GM23338 (cell line): Measurements from ENCODE around the gene NRIP1. TPM values are rescaled to one million over a fixed set of nuclear protein-coding genes. Genes with fewer than 3 reads are reported as not detected.

ENCODE experiments used
- ATAC-seq: fragments of 200-7000 bp; cut with Tn5 transposase; 3 replicates; pipeline ENCODE4 v1.9.1; 2020
- DNase-seq: peaks from one replicate; pipeline ENCODE4 v3.0.0-alpha.2; 2015; ENCODE audit warnings: low spot score
- H2AFZ ChIP-seq: fragments of 200-600 bp; sonication (generic); 2 replicates; pipeline ENCODE4 v1.8.0; 2016; ENCODE audit warnings: antibody characterized with exemption, mild to moderate bottlenecking, moderate library complexity
- H3F3A ChIP-seq: fragments of 200-600 bp; sonication (generic); replicated peaks from 2 replicates; pipeline ENCODE4 v1.8.0; 2017; ENCODE audit warnings: antibody characterized with exemption, mixed run types, low read depth
- H3K27ac ChIP-seq: fragments of 200-600 bp; sonication (generic); 2 replicates; pipeline ENCODE4 v1.6.1; 2016; ENCODE audit warnings: low read depth
- H3K27me3 ChIP-seq: fragments of 200-600 bp; sonication (generic); 2 replicates; pipeline ENCODE4 v1.8.0; 2016; ENCODE audit warnings: mild to moderate bottlenecking, mixed run types, moderate library complexity; ENCODE audit not compliant: insufficient read depth
- H3K36me3 ChIP-seq: fragments of 200-600 bp; sonication (generic); 2 replicates; pipeline ENCODE4 v1.8.0; 2016; ENCODE audit warnings: mild to moderate bottlenecking; ENCODE audit not compliant: insufficient read depth
- H3K4me1 ChIP-seq: fragments of 200-600 bp; sonication (generic); 2 replicates; pipeline ENCODE4 v1.8.0; 2016; ENCODE audit warnings: mild to moderate bottlenecking, moderate library complexity; ENCODE audit not compliant: insufficient read depth
- H3K4me2 ChIP-seq: fragments of 200-600 bp; sonication (generic); 2 replicates; pipeline ENCODE4 v1.7.1; 2017; ENCODE audit warnings: mixed run types
- H3K4me3 ChIP-seq: fragments of 200-600 bp; sonication (generic); 2 replicates; pipeline ENCODE4 v1.6.1; 2016; ENCODE audit warnings: mixed run types
- H3K79me2 ChIP-seq: fragments of 200-600 bp; sonication (generic); replicated peaks from 2 replicates; pipeline ENCODE4 v1.8.0; 2017; ENCODE audit warnings: mild to moderate bottlenecking; ENCODE audit not compliant: insufficient read depth
- H3K9me2 ChIP-seq: fragments of 200-600 bp; sonication (generic); 2 replicates; pipeline ENCODE4 v1.8.0; 2017; ENCODE audit not compliant: insufficient read depth
- H4K20me1 ChIP-seq: fragments of 200-600 bp; sonication (generic); replicated peaks from 2 replicates; pipeline ENCODE4 v1.8.0; 2017; ENCODE audit warnings: mild to moderate bottlenecking; ENCODE audit not compliant: insufficient read depth
- H3K27ac Mint-ChIP-seq: 2 replicates; pipeline ENCODE4 v1.8.0; 2020; ENCODE audit warnings: inconsistent platforms, mild to moderate bottlenecking, moderate library complexity, mixed read lengths
- H3K27me3 Mint-ChIP-seq: 3 replicates; pipeline ENCODE4 v1.8.0; 2022; ENCODE audit warnings: low read depth, mild to moderate bottlenecking, moderate library complexity, mixed read lengths, inconsistent platforms; ENCODE audit not compliant: insufficient read depth, poor library complexity
- H3K36me3 Mint-ChIP-seq: 3 replicates; pipeline ENCODE4 v1.8.0; 2021; ENCODE audit warnings: low read depth, mild to moderate bottlenecking, inconsistent platforms, moderate library complexity, mixed read lengths
- H3K4me1 Mint-ChIP-seq: 3 replicates; pipeline ENCODE4 v1.8.0; 2020; ENCODE audit warnings: mild to moderate bottlenecking, inconsistent platforms, mixed read lengths
- H3K4me3 Mint-ChIP-seq: 3 replicates; pipeline ENCODE4 v1.8.0; 2021; ENCODE audit warnings: moderate library complexity, mild to moderate bottlenecking, inconsistent platforms, mixed read lengths
- H3K9me3 Mint-ChIP-seq: 3 replicates; pipeline ENCODE4 v1.8.0; 2020; ENCODE audit warnings: moderate library complexity, mild to moderate bottlenecking, inconsistent platforms, mixed read lengths
- CREB1 ChIP-seq: fragments of 250-450 bp; sonication (Bioruptor Pico); IDR thresholded peaks from 2 replicates; pipeline ENCODE4 v1.5.0; 2020; ENCODE audit warnings: low read depth, mild to moderate bottlenecking, moderate library complexity
- EZH2 ChIP-seq: fragments of 200-600 bp; sonication (generic); IDR thresholded peaks from one replicate; pipeline ENCODE4 v1.8.0; 2017; ENCODE audit warnings: antibody characterized with exemption, mild to moderate bottlenecking, low read depth; ENCODE audit not compliant: unreplicated experiment
- EZH2phosphoT487 ChIP-seq: fragments of 200-600 bp; sonication (generic); IDR thresholded peaks from one replicate; pipeline ENCODE4 v1.8.1; 2018; ENCODE audit warnings: antibody characterized with exemption; ENCODE audit not compliant: unreplicated experiment
- JUNB ChIP-seq: IDR thresholded peaks from one replicate; pipeline ENCODE4 v1.6.1; 2016; ENCODE audit warnings: antibody characterized with exemption; ENCODE audit not compliant: unreplicated experiment
- POLR2AphosphoS5 ChIP-seq: IDR thresholded peaks from 2 replicates; pipeline ENCODE4 v1.6.1; 2016; ENCODE audit warnings: antibody characterized with exemption, low read depth
- STAT1 ChIP-seq: IDR thresholded peaks from one replicate; pipeline ENCODE4 v1.6.1; 2016; ENCODE audit warnings: antibody characterized with exemption; ENCODE audit not compliant: unreplicated experiment
- ZNF114 ChIP-seq: fragments of 250-450 bp; sonication (Bioruptor Pico); IDR thresholded peaks from 2 replicates; pipeline ENCODE4 v1.5.0; 2020; ENCODE audit warnings: mild to moderate bottlenecking, moderate library complexity
- ZNF331 ChIP-seq: fragments of 250-450 bp; sonication (Bioruptor Pico); IDR thresholded peaks from 2 replicates; pipeline ENCODE4 v1.5.0; 2020; ENCODE audit warnings: low read depth, mild to moderate bottlenecking, moderate library complexity
- polyA plus RNA-seq: library from polyadenylated mRNA; unstranded; fragments of >200 nt; fragmentation: Nextera tagmentation; extraction: Ambion mirVana; gene quantifications from 2 replicates; pipeline ENCODE4 v1.2.1, GENCODE V29; 2016
- total RNA-seq: library from RNA; depleted of rRNA; stranded (reverse); fragments of >200 nt; shearing (Covaris generic); gene quantifications from 2 replicates; pipeline ENCODE4 v1.2.3, GENCODE V29; 2014
- TF ChIP-seq, protein P1 (sequence below): IDR thresholded peaks from one replicate; pipeline ENCODE4 v1.6.1; 2018; ENCODE audit warnings: antibody characterized with exemption; ENCODE audit not compliant: unreplicated experiment
- TF ChIP-seq, protein P2 (sequence below): fragments of 250-450 bp; sonication (Bioruptor Pico); IDR thresholded peaks from 2 replicates; pipeline ENCODE4 v1.5.0; 2020; ENCODE audit warnings: mild to moderate bottlenecking, moderate library complexity
- TF ChIP-seq, protein P3 (sequence below): IDR thresholded peaks from 2 replicates; pipeline ENCODE4 v1.6.1; 2016; ENCODE audit warnings: antibody characterized with exemption
- TF ChIP-seq, protein P4 (sequence below), 2 experiments: fragments of 200-600 bp in 1 of 2; sonication (generic) in 1 of 2; conservative IDR thresholded peaks; 2 replicates each; pipeline versions ENCODE4 v1.5.1 to v1.6.1; 2016 to 2017; ENCODE audit warnings: antibody characterized with exemption in 2 of 2, low read depth in 2 of 2, mild to moderate bottlenecking in 2 of 2, moderate library complexity in 1 of 2

The NRIP1 gene
- total and polyA plus RNA-seq, 2 experiments from 2014 or later: 3.0 to 9.0 TPM

DNA sequence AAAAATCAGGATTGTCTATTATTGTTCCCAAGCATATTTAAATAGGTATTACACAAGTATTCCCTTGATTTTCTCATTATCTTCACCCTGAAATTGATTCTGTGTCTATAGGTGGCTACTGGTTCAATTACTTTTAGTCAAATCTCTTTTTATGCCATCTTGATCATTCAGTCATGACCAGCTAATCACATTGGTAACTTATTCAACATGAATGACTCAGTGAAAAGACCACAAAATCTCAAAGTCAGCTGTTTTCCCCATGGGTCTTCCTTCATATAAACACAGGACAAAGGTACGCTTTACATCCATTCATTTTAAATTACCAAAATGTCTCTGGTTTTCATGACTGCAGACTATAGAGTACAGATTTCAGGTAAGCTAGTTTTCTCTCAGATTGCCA is 23.7 kb upstream of the NRIP1 start:
- no peaks in the 10 kb centered on the region for H4K20me1 ChIP-seq
- H2AFZ ChIP-seq: no peak overlapping the region
- ATAC-seq (no peak), DNase-seq (no peak)
- Mint-ChIP-seq H3K9me3 (no peaks in the 10 kb centered on the region), H3K4me3 (no peak overlapping the region), H3K4me1 (no peaks in the 10 kb centered on the region), H3K27me3 (no peaks in the 10 kb centered on the region), H3K36me3 (no peaks in the 10 kb centered on the region), H3K27ac (no peak overlapping the region)
- H3K36me3 ChIP-seq: no peaks in the 10 kb centered on the region
- no peaks in the 10 kb centered on the region for H3K9me2 ChIP-seq
- no peaks in the 10 kb centered on the region for H3K27me3 ChIP-seq
- no peaks in the 10 kb centered on the region for H3K4me1 ChIP-seq
- H3K4me2 ChIP-seq: no peak overlapping the region
- H3K27ac ChIP-seq: no peak overlapping the region
- H3F3A ChIP-seq: no peaks in the 10 kb centered on the region
- no peak overlapping the region for H3K4me3 ChIP-seq
- H3K79me2 ChIP-seq: no peaks in the 10 kb centered on the region
- TF ChIP-seq EZH2phosphoT487: no peak
- no peak for TF ChIP-seq ZNF114 (CRISPR knock-in tag)
- TF ChIP-seq, protein P1, sequence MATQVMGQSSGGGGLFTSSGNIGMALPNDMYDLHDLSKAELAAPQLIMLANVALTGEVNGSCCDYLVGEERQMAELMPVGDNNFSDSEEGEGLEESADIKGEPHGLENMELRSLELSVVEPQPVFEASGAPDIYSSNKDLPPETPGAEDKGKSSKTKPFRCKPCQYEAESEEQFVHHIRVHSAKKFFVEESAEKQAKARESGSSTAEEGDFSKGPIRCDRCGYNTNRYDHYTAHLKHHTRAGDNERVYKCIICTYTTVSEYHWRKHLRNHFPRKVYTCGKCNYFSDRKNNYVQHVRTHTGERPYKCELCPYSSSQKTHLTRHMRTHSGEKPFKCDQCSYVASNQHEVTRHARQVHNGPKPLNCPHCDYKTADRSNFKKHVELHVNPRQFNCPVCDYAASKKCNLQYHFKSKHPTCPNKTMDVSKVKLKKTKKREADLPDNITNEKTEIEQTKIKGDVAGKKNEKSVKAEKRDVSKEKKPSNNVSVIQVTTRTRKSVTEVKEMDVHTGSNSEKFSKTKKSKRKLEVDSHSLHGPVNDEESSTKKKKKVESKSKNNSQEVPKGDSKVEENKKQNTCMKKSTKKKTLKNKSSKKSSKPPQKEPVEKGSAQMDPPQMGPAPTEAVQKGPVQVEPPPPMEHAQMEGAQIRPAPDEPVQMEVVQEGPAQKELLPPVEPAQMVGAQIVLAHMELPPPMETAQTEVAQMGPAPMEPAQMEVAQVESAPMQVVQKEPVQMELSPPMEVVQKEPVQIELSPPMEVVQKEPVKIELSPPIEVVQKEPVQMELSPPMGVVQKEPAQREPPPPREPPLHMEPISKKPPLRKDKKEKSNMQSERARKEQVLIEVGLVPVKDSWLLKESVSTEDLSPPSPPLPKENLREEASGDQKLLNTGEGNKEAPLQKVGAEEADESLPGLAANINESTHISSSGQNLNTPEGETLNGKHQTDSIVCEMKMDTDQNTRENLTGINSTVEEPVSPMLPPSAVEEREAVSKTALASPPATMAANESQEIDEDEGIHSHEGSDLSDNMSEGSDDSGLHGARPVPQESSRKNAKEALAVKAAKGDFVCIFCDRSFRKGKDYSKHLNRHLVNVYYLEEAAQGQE: no peak
- no peak for TF ChIP-seq CREB1 (CRISPR knock-in tag)
- TF ChIP-seq ZNF331 (CRISPR knock-in tag): no peak
- TF ChIP-seq STAT1: no peak
- no peak for TF ChIP-seq JUNB
- TF ChIP-seq, protein P2, sequence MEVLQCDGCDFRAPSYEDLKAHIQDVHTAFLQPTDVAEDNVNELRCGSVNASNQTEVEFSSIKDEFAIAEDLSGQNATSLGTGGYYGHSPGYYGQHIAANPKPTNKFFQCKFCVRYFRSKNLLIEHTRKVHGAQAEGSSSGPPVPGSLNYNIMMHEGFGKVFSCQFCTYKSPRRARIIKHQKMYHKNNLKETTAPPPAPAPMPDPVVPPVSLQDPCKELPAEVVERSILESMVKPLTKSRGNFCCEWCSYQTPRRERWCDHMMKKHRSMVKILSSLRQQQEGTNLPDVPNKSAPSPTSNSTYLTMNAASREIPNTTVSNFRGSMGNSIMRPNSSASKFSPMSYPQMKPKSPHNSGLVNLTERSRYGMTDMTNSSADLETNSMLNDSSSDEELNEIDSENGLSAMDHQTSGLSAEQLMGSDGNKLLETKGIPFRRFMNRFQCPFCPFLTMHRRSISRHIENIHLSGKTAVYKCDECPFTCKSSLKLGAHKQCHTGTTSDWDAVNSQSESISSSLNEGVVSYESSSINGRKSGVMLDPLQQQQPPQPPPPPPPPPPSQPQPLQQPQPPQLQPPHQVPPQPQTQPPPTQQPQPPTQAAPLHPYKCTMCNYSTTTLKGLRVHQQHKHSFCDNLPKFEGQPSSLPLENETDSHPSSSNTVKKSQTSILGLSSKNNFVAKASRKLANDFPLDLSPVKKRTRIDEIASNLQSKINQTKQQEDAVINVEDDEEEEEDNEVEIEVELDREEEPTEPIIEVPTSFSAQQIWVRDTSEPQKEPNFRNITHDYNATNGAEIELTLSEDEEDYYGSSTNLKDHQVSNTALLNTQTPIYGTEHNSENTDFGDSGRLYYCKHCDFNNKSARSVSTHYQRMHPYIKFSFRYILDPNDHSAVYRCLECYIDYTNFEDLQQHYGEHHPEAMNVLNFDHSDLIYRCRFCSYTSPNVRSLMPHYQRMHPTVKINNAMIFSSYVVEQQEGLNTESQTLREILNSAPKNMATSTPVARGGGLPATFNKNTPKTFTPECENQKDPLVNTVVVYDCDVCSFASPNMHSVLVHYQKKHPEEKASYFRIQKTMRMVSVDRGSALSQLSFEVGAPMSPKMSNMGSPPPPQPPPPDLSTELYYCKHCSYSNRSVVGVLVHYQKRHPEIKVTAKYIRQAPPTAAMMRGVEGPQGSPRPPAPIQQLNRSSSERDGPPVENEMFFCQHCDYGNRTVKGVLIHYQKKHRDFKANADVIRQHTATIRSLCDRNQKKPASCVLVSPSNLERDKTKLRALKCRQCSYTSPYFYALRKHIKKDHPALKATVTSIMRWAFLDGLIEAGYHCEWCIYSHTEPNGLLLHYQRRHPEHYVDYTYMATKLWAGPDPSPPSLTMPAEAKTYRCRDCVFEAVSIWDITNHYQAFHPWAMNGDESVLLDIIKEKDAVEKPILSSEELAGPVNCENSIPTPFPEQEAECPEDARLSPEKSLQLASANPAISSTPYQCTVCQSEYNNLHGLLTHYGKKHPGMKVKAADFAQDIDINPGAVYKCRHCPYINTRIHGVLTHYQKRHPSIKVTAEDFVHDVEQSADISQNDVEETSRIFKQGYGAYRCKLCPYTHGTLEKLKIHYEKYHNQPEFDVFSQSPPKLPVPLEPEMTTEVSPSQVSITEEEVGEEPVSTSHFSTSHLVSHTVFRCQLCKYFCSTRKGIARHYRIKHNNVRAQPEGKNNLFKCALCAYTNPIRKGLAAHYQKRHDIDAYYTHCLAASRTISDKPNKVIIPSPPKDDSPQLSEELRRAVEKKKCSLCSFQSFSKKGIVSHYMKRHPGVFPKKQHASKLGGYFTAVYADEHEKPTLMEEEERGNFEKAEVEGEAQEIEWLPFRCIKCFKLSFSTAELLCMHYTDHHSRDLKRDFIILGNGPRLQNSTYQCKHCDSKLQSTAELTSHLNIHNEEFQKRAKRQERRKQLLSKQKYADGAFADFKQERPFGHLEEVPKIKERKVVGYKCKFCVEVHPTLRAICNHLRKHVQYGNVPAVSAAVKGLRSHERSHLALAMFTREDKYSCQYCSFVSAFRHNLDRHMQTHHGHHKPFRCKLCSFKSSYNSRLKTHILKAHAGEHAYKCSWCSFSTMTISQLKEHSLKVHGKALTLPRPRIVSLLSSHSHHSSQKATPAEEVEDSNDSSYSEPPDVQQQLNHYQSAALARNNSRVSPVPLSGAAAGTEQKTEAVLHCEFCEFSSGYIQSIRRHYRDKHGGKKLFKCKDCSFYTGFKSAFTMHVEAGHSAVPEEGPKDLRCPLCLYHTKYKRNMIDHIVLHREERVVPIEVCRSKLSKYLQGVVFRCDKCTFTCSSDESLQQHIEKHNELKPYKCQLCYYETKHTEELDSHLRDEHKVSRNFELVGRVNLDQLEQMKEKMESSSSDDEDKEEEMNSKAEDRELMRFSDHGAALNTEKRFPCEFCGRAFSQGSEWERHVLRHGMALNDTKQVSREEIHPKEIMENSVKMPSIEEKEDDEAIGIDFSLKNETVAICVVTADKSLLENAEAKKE (CRISPR knock-in tag): no peak
- TF ChIP-seq, protein P3, sequence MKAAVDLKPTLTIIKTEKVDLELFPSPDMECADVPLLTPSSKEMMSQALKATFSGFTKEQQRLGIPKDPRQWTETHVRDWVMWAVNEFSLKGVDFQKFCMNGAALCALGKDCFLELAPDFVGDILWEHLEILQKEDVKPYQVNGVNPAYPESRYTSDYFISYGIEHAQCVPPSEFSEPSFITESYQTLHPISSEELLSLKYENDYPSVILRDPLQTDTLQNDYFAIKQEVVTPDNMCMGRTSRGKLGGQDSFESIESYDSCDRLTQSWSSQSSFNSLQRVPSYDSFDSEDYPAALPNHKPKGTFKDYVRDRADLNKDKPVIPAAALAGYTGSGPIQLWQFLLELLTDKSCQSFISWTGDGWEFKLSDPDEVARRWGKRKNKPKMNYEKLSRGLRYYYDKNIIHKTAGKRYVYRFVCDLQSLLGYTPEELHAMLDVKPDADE: no peak
- TF ChIP-seq, protein P4, sequence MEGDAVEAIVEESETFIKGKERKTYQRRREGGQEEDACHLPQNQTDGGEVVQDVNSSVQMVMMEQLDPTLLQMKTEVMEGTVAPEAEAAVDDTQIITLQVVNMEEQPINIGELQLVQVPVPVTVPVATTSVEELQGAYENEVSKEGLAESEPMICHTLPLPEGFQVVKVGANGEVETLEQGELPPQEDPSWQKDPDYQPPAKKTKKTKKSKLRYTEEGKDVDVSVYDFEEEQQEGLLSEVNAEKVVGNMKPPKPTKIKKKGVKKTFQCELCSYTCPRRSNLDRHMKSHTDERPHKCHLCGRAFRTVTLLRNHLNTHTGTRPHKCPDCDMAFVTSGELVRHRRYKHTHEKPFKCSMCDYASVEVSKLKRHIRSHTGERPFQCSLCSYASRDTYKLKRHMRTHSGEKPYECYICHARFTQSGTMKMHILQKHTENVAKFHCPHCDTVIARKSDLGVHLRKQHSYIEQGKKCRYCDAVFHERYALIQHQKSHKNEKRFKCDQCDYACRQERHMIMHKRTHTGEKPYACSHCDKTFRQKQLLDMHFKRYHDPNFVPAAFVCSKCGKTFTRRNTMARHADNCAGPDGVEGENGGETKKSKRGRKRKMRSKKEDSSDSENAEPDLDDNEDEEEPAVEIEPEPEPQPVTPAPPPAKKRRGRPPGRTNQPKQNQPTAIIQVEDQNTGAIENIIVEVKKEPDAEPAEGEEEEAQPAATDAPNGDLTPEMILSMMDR (conservative IDR thresholded peaks at IDR 0.05; ENCODE audit: low read depth in 2 of 2): no peak
- no peak for TF ChIP-seq EZH2
- no peak for TF ChIP-seq POLR2AphosphoS5
